NT2/D1 (cell line): ENCODE measurements around the gene C4orf17.
"Not testable (repeated sequence)": the region's sequence is repeated elsewhere in the genome, so short reads cannot be mapped to it uniquely, and the experiment has no call there.

Experiments
- DNase-seq: peaks from one replicate; pipeline ENCODE4 v3.0.0-alpha.2; 2011; ENCODE audit warnings: low read depth, low spot score
- H3K27me3 ChIP-seq: 2 replicates; pipeline ENCODE4 v1.6.0; 2011; ENCODE audit warnings: mild to moderate bottlenecking; ENCODE audit not compliant: insufficient read length, insufficient read depth
- H3K36me3 ChIP-seq: 2 replicates; pipeline ENCODE4 v1.6.1; 2011; ENCODE audit warnings: mild to moderate bottlenecking, low read length, mixed read lengths; ENCODE audit not compliant: insufficient read depth, insufficient read length
- H3K4me1 ChIP-seq: 2 replicates; pipeline ENCODE4 v1.5.1; 2011; ENCODE audit not compliant: insufficient read depth, insufficient read length
- H3K4me3 ChIP-seq: 2 replicates; pipeline ENCODE4 v1.5.1; 2011; ENCODE audit warnings: low read depth; ENCODE audit not compliant: insufficient read length
- H3K9ac ChIP-seq: 2 replicates; pipeline ENCODE4 v1.6.0; 2011; ENCODE audit warnings: low read depth; ENCODE audit not compliant: insufficient read length
- H3K9me3 ChIP-seq: 2 replicates; pipeline ENCODE4 v1.5.1; 2011; ENCODE audit warnings: mild to moderate bottlenecking, low read length; ENCODE audit not compliant: insufficient read depth
- SUZ12 ChIP-seq: IDR thresholded peaks from 2 replicates; pipeline ENCODE4 v1.6.1; 2011; ENCODE audit not compliant: insufficient read length, insufficient read depth; ENCODE audit errors: extremely low read depth
- YY1 ChIP-seq: IDR thresholded peaks from 2 replicates; pipeline ENCODE4 v1.6.1; 2011; ENCODE audit not compliant: insufficient read length, insufficient read depth
- ZNF274 ChIP-seq: IDR thresholded peaks from 2 replicates; pipeline ENCODE4 v1.6.1; 2011; ENCODE audit warnings: mild to moderate bottlenecking, low read depth, low read length

C4orf17 gene

DNA sequence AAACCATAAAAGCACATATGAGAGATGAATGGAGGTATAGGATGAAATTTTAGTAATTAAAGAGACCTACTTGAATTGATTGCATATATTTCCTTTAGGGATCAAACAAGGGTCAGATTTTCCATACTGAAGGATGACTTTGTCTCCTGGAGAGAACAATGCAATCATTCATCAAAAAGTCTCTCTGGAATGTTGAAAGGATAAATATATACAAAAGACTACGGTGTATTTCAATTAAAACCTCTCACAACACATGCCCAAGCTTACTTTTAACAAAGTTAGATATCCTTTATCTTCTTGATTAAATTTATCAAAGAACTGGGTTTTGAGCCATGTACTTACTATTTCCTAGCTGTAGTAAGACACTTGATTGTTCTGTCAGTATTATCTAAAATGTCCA, 38.9 kb upstream of the C4orf17 start:
- TF ChIP-seq SUZ12 = no peak
- no peak for TF ChIP-seq YY1
- no peak for TF ChIP-seq ZNF274
- Histone ChIP-seq H3K4me3 (no peak overlapping the region), H3K9me3 (no peaks in the 10 kb centered on the region), H3K4me1 (no peaks in the 10 kb centered on the region), H3K36me3 (no peaks in the 10 kb centered on the region), H3K9ac (no peak overlapping the region), H3K27me3 (no peaks in the 10 kb centered on the region)
- no peak for DNase-seq

- Histone ChIP-seq H3K4me1 (no peaks in the 10 kb centered on the region), H3K9me3 (no peaks in the 10 kb centered on the region), H3K27me3 (no peaks in the 10 kb centered on the region), H3K4me3 (no peak overlapping the region), H3K9ac (no peak overlapping the region), H3K36me3 (no peaks in the 10 kb centered on the region)
- no peak for TF ChIP-seq SUZ12
- no peak for TF ChIP-seq YY1
- TF ChIP-seq ZNF274 = no peak
- DNase-seq = no peak
Measured at GRCh38 chr4:99473131-99473530, 37.7 kb upstream of the C4orf17 start.

DNA sequence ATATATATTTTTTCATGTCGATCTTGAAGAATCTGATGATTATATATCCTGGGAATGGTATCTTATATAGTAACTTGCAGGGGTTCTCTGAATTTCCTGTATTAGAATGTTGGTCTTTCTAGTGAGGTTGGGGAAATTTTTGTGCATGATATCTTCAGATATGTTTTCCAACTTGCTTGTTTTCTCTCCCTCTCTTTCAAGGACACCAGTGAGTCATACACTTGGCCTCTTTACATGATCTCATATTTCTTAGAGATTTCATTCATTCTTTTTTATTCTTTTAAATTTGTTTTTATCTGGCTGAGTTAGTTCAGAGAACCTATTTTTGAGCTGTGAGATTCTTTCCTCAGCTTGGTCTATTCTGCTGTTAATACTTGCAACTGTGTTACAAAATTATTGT, 27.2 kb upstream of the C4orf17 start:
- DNase-seq = no peak
- no peaks in the 10 kb centered on the region for H3K4me1 ChIP-seq

GRCh38 chr4:99485212-99485611, 25.6 kb upstream of the C4orf17 start:
- DNase-seq = no peak
- H3K9me3 ChIP-seq = peaks cover 46% of the 10 kb centered on the region
- H3K4me3 ChIP-seq = no peak overlapping the region
- no peaks in the 10 kb centered on the region for H3K36me3 ChIP-seq
- H3K27me3 ChIP-seq = no peaks in the 10 kb centered on the region
- TF ChIP-seq ZNF274 (no peak), YY1 (no peak), SUZ12 (no peak)
- H3K9ac ChIP-seq = no peak overlapping the region
- H3K4me1 ChIP-seq = no peaks in the 10 kb centered on the region

More for the DNA sequence above, 27.2 kb upstream of the C4orf17 start:
- H3K4me3 ChIP-seq = no peak overlapping the region
- H3K9ac ChIP-seq = no peak overlapping the region
- no peaks in the 10 kb centered on the region for H3K36me3 ChIP-seq
- TF ChIP-seq SUZ12 (no peak), ZNF274 (no peak), YY1 (no peak)
- H3K9me3 ChIP-seq = peaks cover 46% of the 10 kb centered on the region
- no peaks in the 10 kb centered on the region for H3K27me3 ChIP-seq

- H3K36me3 ChIP-seq, H3K4me1 ChIP-seq, DNase-seq, H3K27me3 ChIP-seq, H3K9ac ChIP-seq, H3K4me3 ChIP-seq: not testable (repeated sequence)
- H3K9me3 ChIP-seq = peaks cover 46% of the 10 kb centered on the region
Measured at GRCh38 chr4:99486648-99487047, 24.2 kb upstream of the C4orf17 start.

DNA sequence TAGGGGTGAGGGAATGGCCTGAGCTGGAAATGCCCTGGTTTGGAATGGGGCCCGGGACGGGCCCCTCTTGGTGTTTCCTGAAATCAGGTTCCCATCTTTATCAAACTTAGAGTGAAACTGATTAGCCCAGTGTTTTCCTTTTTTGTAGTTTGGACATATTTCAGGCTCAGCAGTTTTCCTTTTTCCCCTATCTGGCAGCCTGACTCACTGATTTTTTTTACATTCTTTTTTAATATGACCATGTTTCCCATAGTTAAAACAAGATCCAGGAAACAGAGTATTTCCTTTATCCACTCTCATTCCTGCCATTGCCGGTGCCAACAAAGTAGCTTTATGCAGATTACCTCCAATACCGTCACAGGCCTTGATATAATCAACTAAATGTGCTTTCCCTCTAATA, 20.5 kb upstream of the C4orf17 start:
- no peak for DNase-seq
- H3K9me3 ChIP-seq = peaks cover 32% of the 10 kb centered on the region
- no peak overlapping the region for H3K4me3 ChIP-seq
- no peak for TF ChIP-seq YY1
- TF ChIP-seq ZNF274 = no peak
- no peak for TF ChIP-seq SUZ12
- H3K36me3 ChIP-seq = no peaks in the 10 kb centered on the region
- no peaks in the 10 kb centered on the region for H3K27me3 ChIP-seq
- H3K4me1 ChIP-seq = no peaks in the 10 kb centered on the region
- H3K9ac ChIP-seq = no peak overlapping the region

GRCh38 chr4:99504804-99505502, 5.9 kb upstream of the C4orf17 start:
- H3K9me3 ChIP-seq = no peaks in the 10 kb centered on the region
- no peak overlapping the region for H3K4me3 ChIP-seq
- H3K9ac ChIP-seq = no peak overlapping the region
- no peak for TF ChIP-seq SUZ12
- no peak for TF ChIP-seq ZNF274
- no peak for TF ChIP-seq YY1
- H3K27me3 ChIP-seq = no peaks in the 10 kb centered on the region
- H3K4me1 ChIP-seq = no peaks in the 10 kb centered on the region
- DNase-seq = no peak
- no peaks in the 10 kb centered on the region for H3K36me3 ChIP-seq

- DNase-seq = no peak
- H3K9me3 ChIP-seq = no peaks in the 10 kb centered on the region
- no peak overlapping the region for H3K9ac ChIP-seq
- TF ChIP-seq YY1 = no peak
- no peak for TF ChIP-seq ZNF274
- no peak for TF ChIP-seq SUZ12
- no peaks in the 10 kb centered on the region for H3K27me3 ChIP-seq
- no peak overlapping the region for H3K4me3 ChIP-seq
- no peaks in the 10 kb centered on the region for H3K36me3 ChIP-seq
- no peaks in the 10 kb centered on the region for H3K4me1 ChIP-seq
Measured at GRCh38 chr4:99506781-99507180, 4.0 kb upstream of the C4orf17 start.
